ENCODE measurements around the gene ZBTB2. TPM values are rescaled to one million over a fixed set of nuclear protein-coding genes. Genes with fewer than 3 reads are reported as not detected.

Gene ZBTB2
- total RNA-seq, 2 donors from 2014 or later = 5.6 to 6.0 TPM

DNA sequence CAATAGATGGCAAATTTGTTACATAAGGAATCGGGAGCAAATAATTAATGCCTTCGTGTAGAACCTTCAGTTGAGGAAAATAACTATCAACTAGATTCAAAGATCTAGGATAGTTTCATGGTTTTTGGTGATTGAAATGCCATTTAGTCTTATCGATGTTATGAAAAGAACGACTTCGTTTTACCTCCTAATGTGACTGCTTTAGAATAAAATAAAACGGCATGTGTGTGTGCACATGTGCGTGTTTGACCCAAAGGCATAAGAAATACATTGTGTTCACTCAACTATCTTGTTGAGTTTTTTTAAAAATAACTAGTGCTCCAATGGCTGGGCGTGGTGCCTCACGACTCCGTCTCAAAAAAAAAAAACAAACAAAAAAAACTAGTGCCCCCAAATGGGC, 37.6 kb downstream of the ZBTB2 start:
- Histone ChIP-seq H3K9me3 (no peaks in the 10 kb centered on the region), H3K36me3 (replicated peaks in 1 of 2; ENCODE audit: insufficient read depth in 1 of 2, low read depth in 2 of 2) (no peaks in the 10 kb centered on the region), H3K4me1 (no peaks in the 10 kb centered on the region), H3K27me3 (no peaks in the 10 kb centered on the region), H3K27ac (no peak overlapping the region), H3K4me3 (no peak overlapping the region)
- intact Hi-C loops (cut with DNase I) = no loop called here
- no peak for DNase-seq
- WGBS, 2 donors = 86 to 87% methylated on average over 10 of the region's 10 CpGs
- ATAC-seq = no peak
- TF ChIP-seq, protein P1, sequence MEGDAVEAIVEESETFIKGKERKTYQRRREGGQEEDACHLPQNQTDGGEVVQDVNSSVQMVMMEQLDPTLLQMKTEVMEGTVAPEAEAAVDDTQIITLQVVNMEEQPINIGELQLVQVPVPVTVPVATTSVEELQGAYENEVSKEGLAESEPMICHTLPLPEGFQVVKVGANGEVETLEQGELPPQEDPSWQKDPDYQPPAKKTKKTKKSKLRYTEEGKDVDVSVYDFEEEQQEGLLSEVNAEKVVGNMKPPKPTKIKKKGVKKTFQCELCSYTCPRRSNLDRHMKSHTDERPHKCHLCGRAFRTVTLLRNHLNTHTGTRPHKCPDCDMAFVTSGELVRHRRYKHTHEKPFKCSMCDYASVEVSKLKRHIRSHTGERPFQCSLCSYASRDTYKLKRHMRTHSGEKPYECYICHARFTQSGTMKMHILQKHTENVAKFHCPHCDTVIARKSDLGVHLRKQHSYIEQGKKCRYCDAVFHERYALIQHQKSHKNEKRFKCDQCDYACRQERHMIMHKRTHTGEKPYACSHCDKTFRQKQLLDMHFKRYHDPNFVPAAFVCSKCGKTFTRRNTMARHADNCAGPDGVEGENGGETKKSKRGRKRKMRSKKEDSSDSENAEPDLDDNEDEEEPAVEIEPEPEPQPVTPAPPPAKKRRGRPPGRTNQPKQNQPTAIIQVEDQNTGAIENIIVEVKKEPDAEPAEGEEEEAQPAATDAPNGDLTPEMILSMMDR (IDR thresholded peaks at IDR 0.05) = no peak
- no peak for TF ChIP-seq POLR2A (IDR thresholded peaks at IDR 0.05)

DNA sequence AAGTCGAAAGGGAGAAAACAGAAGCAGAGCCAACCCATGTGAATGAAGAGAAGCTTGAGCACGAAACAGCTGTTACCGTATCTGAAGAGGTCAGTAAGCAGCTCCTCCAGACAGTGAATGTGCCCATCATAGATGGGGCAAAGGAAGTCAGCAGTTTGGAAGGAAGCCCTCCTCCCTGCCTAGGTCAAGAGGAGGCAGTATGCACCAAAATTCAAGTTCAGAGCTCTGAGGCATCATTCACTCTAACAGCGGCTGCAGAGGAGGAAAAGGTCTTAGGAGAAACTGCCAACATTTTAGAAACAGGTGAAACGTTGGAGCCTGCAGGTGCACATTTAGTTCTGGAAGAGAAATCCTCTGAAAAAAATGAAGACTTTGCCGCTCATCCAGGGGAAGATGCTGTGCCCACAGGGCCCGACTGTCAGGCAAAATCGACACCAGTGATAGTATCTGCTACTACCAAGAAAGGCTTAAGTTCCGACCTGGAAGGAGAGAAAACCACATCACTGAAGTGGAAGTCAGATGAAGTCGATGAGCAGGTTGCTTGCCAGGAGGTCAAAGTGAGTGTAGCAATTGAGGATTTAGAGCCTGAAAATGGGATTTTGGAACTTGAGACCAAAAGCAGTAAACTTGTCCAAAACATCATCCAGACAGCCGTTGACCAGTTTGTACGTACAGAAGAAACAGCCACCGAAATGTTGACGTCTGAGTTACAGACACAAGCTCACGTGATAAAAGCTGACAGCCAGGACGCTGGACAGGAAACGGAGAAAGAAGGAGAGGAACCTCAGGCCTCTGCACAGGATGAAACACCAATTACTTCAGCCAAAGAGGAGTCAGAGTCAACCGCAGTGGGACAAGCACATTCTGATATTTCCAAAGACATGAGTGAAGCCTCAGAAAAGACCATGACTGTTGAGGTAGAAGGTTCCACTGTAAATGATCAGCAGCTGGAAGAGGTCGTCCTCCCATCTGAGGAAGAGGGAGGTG, 38.7 kb downstream of the ZBTB2 start:
- no peaks in the 10 kb centered on the region for H3K27me3 ChIP-seq
- H3K9me3 ChIP-seq = no peaks in the 10 kb centered on the region
- intact Hi-C loops (cut with DNase I) = no loop called here
- no peak for DNase-seq
- no peaks in the 10 kb centered on the region for H3K36me3 ChIP-seq (replicated peaks in 1 of 2; ENCODE audit: insufficient read depth in 1 of 2, low read depth in 2 of 2)
- H3K27ac ChIP-seq = no peak overlapping the region
- ATAC-seq = no peak
- TF ChIP-seq, protein P1 (IDR thresholded peaks at IDR 0.05) = no peak
- no peak for TF ChIP-seq POLR2A (IDR thresholded peaks at IDR 0.05)
- H3K4me3 ChIP-seq = no peak overlapping the region
- WGBS, 2 donors = 73 to 76% methylated on average over 19 of the region's 19 CpGs
- no peaks in the 10 kb centered on the region for H3K4me1 ChIP-seq

DNA sequence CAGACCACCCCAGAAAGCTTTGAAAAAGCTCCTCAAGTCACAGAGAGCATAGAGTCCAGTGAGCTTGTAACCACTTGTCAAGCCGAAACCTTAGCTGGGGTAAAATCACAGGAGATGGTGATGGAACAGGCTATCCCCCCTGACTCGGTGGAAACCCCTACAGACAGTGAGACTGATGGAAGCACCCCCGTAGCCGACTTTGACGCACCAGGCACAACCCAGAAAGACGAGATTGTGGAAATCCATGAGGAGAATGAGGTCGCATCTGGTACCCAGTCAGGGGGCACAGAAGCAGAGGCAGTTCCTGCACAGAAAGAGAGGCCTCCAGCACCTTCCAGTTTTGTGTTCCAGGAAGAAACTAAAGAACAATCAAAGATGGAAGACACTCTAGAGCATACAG, 39.6 kb downstream of the ZBTB2 start:
- DNase-seq = no peak
- no peaks in the 10 kb centered on the region for H3K9me3 ChIP-seq
- 77 to 82% methylated on average over 7 of the region's 7 CpGs for WGBS, 2 donors
- no peaks in the 10 kb centered on the region for H3K36me3 ChIP-seq (replicated peaks in 1 of 2; ENCODE audit: insufficient read depth in 1 of 2, low read depth in 2 of 2)
- no peaks in the 10 kb centered on the region for H3K4me1 ChIP-seq
- H3K27ac ChIP-seq = no peak overlapping the region
- intact Hi-C loops (cut with DNase I) = no loop called here
- TF ChIP-seq, protein P1 (IDR thresholded peaks at IDR 0.05) = no peak
- no peak for TF ChIP-seq POLR2A (IDR thresholded peaks at IDR 0.05)
- H3K27me3 ChIP-seq = no peaks in the 10 kb centered on the region
- no peak overlapping the region for H3K4me3 ChIP-seq
- no peak for ATAC-seq

DNA sequence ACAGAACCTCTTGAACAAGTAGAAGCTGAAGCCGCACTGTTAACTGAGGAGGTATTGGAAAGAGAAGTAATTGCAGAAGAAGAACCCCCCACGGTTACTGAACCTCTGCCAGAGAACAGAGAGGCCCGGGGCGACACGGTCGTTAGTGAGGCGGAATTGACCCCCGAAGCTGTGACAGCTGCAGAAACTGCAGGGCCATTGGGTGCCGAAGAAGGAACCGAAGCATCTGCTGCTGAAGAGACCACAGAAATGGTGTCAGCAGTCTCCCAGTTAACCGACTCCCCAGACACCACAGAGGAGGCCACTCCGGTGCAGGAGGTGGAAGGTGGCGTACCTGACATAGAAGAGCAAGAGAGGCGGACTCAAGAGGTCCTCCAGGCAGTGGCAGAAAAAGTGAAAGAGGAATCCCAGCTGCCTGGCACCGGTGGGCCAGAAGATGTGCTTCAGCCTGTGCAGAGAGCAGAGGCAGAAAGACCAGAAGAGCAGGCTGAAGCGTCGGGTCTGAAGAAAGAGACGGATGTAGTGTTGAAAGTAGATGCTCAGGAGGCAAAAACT, 40.1 kb downstream of the ZBTB2 start:
- Histone ChIP-seq H3K9me3 (no peaks in the 10 kb centered on the region), H3K27ac (no peak overlapping the region), H3K4me3 (no peak overlapping the region), H3K4me1 (no peaks in the 10 kb centered on the region), H3K36me3 (replicated peaks in 1 of 2; ENCODE audit: insufficient read depth in 1 of 2, low read depth in 2 of 2) (no peaks in the 10 kb centered on the region), H3K27me3 (no peaks in the 10 kb centered on the region)
- 86 to 91% methylated on average over 18 of the region's 18 CpGs for WGBS, 2 donors
- ATAC-seq (no peak), DNase-seq (no peak)
- intact Hi-C loops (cut with DNase I) = no loop called here
- TF ChIP-seq, protein P1 (IDR thresholded peaks at IDR 0.05) = no peak
- no peak for TF ChIP-seq POLR2A (IDR thresholded peaks at IDR 0.05)

Measured in body of pancreas (tissue), 4 donors.